ENCODE data around the gene SLC46A1. TPM values are rescaled to one million over a fixed set of nuclear protein-coding genes. Genes with fewer than 3 reads are reported as not detected.

The SLC46A1 gene
- total and polyA plus RNA-seq, 2 donors (not counting 1 experiment from before 2014, with no cell fraction given): 2.5 to 4.3 TPM

- Histone ChIP-seq H3K9me3 (ENCODE audit: control extremely low read depth in 1 of 3, control insufficient read depth in 2 of 3, insufficient read depth in 1 of 3, low read length in 2 of 3) (no peaks in the 10 kb centered on the region), H3K4me3 (ENCODE audit: control extremely low read depth in 1 of 5, extremely low read depth in 1 of 5, insufficient read depth in 1 of 5, low read depth in 2 of 5, low read length in 4 of 5) (no peak overlapping the region), H3K4me1 (ENCODE audit: control insufficient read depth in 2 of 2, insufficient read depth in 2 of 2, low read length in 2 of 2) (no peaks in the 10 kb centered on the region), H3K9ac (ENCODE audit: low read length) (no peak overlapping the region), H3K4me2 (replicated peaks; ENCODE audit: low read depth, low read length, poor library complexity, severe bottlenecking) (no peak overlapping the region), H4K20me1 (ENCODE audit: control insufficient read depth, insufficient read depth, low read length, poor library complexity, severe bottlenecking) (peaks cover 12% of the 10 kb centered on the region), H3K27me3 (replicated peaks in 1 of 4; ENCODE audit: control extremely low read depth in 1 of 4, control insufficient read depth in 3 of 4, insufficient read depth in 4 of 4, low read length in 3 of 4) (no peaks in the 10 kb centered on the region), H3K36me3 (replicated peaks in 1 of 2; ENCODE audit: control extremely low read depth in 1 of 2, control insufficient read depth in 1 of 2, extremely low read depth in 1 of 2, insufficient read depth in 2 of 2, low read length in 1 of 2) (peaks cover 0 to 54% of the 10 kb centered on the region in 2 experiments), H2AFZ (ENCODE audit: insufficient read depth, low read depth, low read length, poor library complexity, severe bottlenecking) (no peak overlapping the region), H3K79me2 (ENCODE audit: control insufficient read depth, insufficient read depth, low read length) (peaks cover 3% of the 10 kb centered on the region), H3K27ac (ENCODE audit: low read length in 2 of 2) (no peak overlapping the region)
- H3K27ac Mint-ChIP-seq: no peak overlapping the region
- H3K27me3 Mint-ChIP-seq: no peaks in the 10 kb centered on the region
- H3K4me1 Mint-ChIP-seq: no peaks in the 10 kb centered on the region
- H3K4me3 Mint-ChIP-seq: no peak overlapping the region
- WGBS (ENCODE audit: insufficient coverage): 97% methylated on average over 8 of the region's 8 CpGs
- H3K9me3 Mint-ChIP-seq (ENCODE audit: insufficient read depth): no peaks in the 10 kb centered on the region
- CTCF ChIA-PET: interaction anchor here (0.5 to 1.5 kb wide), 2 partner anchors 29 to 195 kb away, joined by 3 read pairs; partner anchors contain the start of genes IFT20 and TNFAIP1
- DNase-seq (no peak), ATAC-seq (ENCODE audit: low read depth) (no peak)
- POLR2A ChIA-PET: no interaction called here
- TF ChIP-seq CTCF (IDR thresholded peaks at IDR 0.05): no peak
- no peak for TF ChIP-seq EZH2 (IDR thresholded peaks at IDR 0.05; ENCODE audit: borderline replicate concordance, insufficient read depth, low read depth, low read length, poor library complexity, severe bottlenecking)
- intact Hi-C loops (cut with micrococcal nuclease): no loop called here
These were observed 42.0 kb downstream of the SLC46A1 start for GRCh38 chr17:28363776-28364650.

GRCh38 chr17:28363186-28363585, 42.8 kb downstream of the SLC46A1 start:
- H3K9ac ChIP-seq (ENCODE audit: low read length): no peak overlapping the region
- H3K36me3 ChIP-seq (replicated peaks in 1 of 2; ENCODE audit: control extremely low read depth in 1 of 2, control insufficient read depth in 1 of 2, extremely low read depth in 1 of 2, insufficient read depth in 2 of 2, low read length in 1 of 2): peaks cover 0 to 59% of the 10 kb centered on the region in 2 experiments
- no peaks in the 10 kb centered on the region for H3K27me3 ChIP-seq (replicated peaks in 1 of 4; ENCODE audit: control extremely low read depth in 1 of 4, control insufficient read depth in 3 of 4, insufficient read depth in 4 of 4, low read length in 3 of 4)
- H2AFZ ChIP-seq (ENCODE audit: insufficient read depth, low read depth, low read length, poor library complexity, severe bottlenecking): no peak overlapping the region
- no peak overlapping the region for H3K4me3 Mint-ChIP-seq
- ChIA-PET POLR2A (interaction anchor here (0.6 kb wide), 1 partner anchor 11 kb away, joined by 8 read pairs; no protein-coding TSS in a partner anchor), CTCF (interaction anchor here (1.5 kb wide), 1 partner anchor 28 kb away, joined by 3 read pairs; the partner anchor contains the start of genes IFT20 and TNFAIP1)
- H3K27me3 Mint-ChIP-seq: no peaks in the 10 kb centered on the region
- TF ChIP-seq EZH2 (IDR thresholded peaks at IDR 0.05; ENCODE audit: borderline replicate concordance, insufficient read depth, low read depth, low read length, poor library complexity, severe bottlenecking) (no peak), CTCF (IDR thresholded peaks at IDR 0.05) (no peak)
- WGBS (ENCODE audit: insufficient coverage): no CpG with 5 or more reads among the region's 5 CpGs
- H3K4me2 ChIP-seq (replicated peaks; ENCODE audit: low read depth, low read length, poor library complexity, severe bottlenecking): no peak overlapping the region
- H3K9me3 ChIP-seq (ENCODE audit: control extremely low read depth in 1 of 3, control insufficient read depth in 2 of 3, insufficient read depth in 1 of 3, low read length in 2 of 3): no peaks in the 10 kb centered on the region
- H3K4me3 ChIP-seq (ENCODE audit: control extremely low read depth in 1 of 5, extremely low read depth in 1 of 5, insufficient read depth in 1 of 5, low read depth in 2 of 5, low read length in 4 of 5): no peak overlapping the region
- H3K9me3 Mint-ChIP-seq (ENCODE audit: insufficient read depth): no peaks in the 10 kb centered on the region
- peaks cover 5 to 8% of the 10 kb centered on the region in 2 donors for H3K4me1 ChIP-seq (ENCODE audit: control insufficient read depth in 2 of 2, insufficient read depth in 2 of 2, low read length in 2 of 2)
- DNase-seq (no peak), ATAC-seq (ENCODE audit: low read depth) (no peak)
- H3K4me1 Mint-ChIP-seq: peaks cover 4% of the 10 kb centered on the region
- no peak overlapping the region for H3K27ac Mint-ChIP-seq
- no peak overlapping the region for H3K27ac ChIP-seq (ENCODE audit: low read length in 2 of 2)
- H4K20me1 ChIP-seq (ENCODE audit: control insufficient read depth, insufficient read depth, low read length, poor library complexity, severe bottlenecking): peaks cover 20% of the 10 kb centered on the region
- peaks cover 11% of the 10 kb centered on the region for H3K79me2 ChIP-seq (ENCODE audit: control insufficient read depth, insufficient read depth, low read length)
- intact Hi-C loops (cut with micrococcal nuclease): no loop called here
